ENCODE measurements around the gene SLC29A2.
"Not testable (repeated sequence)": the region's sequence is repeated elsewhere in the genome, so short reads cannot be mapped to it uniquely, and the experiment has no call there.

Gene SLC29A2

GRCh38 chr11:66371627-66372415 lies at the start of gene SLC29A2:
Gene SLC29A2, minus strand, starts transcription at chr11:66371760. Its CDS starts 169 bp downstream, at chr11:66371591.
- no peak for FAIRE-seq

- FAIRE-seq: no peak
Observed at GRCh38 chr11:66420671-66421476, 49.3 kb upstream of the SLC29A2 start, which contains the start of gene NPAS4. Gene NPAS4, plus strand, starts transcription at chr11:66421035. Its CDS starts 145 bp downstream, at chr11:66421180.

DNA sequence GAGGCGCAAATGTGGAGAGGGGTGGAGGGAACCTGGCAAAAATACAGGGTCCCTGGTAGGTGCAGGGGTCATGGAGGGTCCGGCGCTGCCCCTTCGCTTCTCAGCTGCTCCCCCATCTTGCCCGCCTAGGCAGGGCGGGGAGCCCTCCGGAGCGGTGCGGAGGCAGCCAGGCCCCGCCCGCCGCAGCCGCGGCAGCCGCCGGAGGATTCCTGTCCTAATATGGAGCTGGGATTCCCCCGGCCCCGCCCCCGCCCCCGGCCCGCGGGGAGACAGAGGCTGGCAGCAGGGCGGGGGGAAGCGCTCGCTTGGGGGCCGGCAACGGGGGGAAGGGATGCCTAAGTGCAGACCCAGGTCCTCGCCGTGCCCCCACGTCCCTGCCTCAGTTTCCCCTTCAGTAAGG lies 48.3 kb upstream of the SLC29A2 start:
- no peak for FAIRE-seq

GRCh38 chr11:66418986-66419308 lies 47.4 kb upstream of the SLC29A2 start:
- FAIRE-seq: no peak

DNA sequence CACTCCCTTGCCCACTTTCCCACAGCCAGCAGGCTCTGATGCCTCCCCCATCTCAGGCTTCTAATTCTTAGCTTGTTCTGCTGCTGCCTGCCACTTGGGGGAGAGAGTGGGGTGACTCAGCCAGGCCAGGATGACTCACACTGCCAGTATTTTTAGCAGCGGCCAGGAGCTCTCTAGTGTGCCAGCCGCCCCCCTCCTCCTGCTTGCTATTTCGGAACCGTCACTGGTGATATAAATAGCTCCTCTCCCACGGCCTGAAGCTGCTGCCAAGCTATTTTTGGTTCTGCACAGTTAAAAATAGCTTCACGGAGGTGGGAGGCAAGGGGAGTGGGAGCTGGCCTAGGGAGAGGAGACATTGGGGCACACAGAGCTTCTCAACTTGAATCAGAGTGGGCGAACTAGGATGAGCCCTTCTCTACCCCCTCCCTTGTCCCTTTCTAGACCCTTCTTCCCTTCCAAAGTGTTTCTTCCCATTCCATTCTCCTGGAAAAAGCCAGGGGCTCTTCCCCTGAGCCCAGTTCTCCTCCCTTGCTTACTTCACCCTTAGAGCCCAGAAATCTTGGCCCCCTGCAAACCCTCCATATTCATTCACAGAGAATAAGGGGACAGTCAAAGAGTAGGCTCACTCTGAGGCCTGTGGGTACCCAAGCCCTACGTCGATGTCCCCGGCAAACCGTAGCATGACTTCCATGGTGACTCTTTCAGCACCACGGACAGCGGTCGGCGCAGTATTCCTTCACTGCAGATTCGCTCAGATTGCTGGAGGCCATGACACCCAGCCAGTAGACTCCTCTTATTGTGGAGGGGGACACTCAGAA lies 46.8 kb upstream of the SLC29A2 start:
- peak; percentile 84 for FAIRE-seq

DNA sequence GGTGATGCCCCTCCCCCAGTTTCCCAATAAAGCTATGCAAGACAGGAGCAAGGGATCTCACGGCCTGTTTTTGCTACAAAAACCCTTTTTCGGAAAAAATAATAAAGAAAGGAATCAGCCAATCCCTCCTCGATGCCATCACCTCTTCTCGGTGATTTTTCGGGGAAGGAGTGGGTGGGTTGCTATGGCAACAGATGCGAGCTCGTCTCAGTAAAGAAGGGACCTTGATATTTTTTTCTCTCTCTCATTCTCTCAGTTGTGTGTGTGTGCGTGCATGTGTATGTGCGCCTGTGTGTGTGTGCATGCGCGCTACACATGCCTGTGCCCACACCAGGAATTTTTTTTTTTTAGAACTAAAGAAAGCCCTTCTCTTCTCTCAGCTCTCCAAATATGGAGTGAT lies 45.4 kb upstream of the SLC29A2 start:
- no peak for FAIRE-seq

DNA sequence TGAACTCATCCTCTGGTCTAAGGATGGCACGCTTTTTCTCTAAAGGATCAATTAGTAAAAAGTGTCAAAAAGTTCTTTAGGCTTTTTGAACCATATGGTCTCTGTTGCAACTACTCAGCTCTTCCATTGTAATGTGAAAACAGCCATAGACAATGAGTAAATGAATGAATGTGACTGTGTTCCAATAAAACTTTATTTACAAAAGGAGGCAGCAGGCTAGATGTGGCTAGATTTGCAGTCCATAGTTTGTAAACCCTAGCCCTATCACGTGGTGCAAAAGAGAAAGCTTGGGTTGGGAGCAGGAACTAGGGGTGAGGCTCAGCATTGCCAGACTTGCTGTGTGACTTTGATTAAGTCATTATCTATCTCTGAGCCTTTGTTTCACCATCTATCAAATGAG lies 43.9 kb upstream of the SLC29A2 start:
- no peak for FAIRE-seq

- no peak for FAIRE-seq
Observed at GRCh38 chr11:66414120-66414934, 42.8 kb upstream of the SLC29A2 start.

- no peak for FAIRE-seq
Observed at GRCh38 chr11:66413167-66413566, 41.6 kb upstream of the SLC29A2 start.

DNA sequence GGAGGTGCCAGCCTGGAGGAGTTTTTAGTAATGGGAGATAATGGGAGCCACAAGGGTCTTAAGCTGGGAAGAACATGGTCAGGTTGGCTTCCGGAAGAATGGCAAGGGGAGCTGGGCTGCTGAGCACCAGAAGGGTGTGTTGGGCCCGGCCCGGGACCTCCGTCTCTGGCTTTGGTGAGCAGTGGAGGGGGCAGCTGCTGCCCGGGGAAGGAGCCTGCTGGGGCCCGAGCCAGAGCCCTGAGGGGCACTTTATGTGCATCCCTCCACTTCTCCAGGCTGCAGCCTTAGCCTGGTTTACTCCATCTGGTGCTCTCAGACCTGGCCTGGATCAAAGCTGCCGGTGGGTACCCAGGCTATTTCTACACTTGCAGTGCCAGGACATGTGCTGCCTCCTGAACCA lies 40.5 kb upstream of the SLC29A2 start:
- no peak for FAIRE-seq

GRCh38 chr11:66411323-66411722 lies 39.8 kb upstream of the SLC29A2 start:
- FAIRE-seq: no peak

DNA sequence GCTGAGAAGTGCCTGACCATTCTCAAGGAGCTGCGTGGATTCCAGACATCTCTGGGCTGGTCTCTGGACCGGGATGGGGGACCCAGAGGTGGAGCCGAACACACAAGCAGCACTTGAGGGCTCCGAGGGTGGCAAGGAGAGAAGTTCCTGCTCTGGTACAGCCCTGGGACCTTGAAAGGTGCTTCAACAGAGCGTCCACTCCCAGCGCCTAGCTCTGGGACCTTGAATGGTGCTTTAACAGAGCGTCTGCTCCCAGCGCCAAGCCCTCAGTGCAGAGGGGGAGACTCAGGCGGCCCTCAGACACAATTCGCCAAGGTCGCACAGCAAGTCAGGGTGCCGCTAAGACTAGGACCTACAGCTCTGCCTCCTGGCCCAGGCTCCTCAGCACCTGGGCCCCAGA lies 38.6 kb upstream of the SLC29A2 start:
- no peak for FAIRE-seq

DNA sequence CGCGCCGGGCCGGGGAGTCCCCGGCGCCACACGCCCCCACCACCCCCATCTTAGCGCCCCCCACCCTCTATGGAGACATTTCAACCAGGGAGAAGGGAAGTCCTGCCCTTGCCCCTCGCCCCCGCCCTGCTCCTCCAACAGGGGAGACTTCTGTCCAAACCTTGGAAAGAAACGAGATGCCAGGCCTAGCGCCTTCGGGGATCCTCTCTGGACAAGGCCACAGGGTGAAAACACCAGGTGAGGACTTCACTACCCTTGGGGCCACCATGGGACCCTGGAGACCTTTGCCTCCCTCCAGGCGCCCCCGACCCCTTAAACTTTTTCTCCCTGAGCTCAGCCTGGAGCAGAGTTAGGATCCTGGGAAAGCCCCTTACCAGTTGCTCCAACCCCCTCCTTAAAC lies 37.7 kb upstream of the SLC29A2 start:
- FAIRE-seq: no peak

GRCh38 chr11:66408488-66409214 lies 37.1 kb upstream of the SLC29A2 start:
- peak; percentile 71 for FAIRE-seq

- no peak for FAIRE-seq
Observed at GRCh38 chr11:66407651-66408050, 36.1 kb upstream of the SLC29A2 start.

DNA sequence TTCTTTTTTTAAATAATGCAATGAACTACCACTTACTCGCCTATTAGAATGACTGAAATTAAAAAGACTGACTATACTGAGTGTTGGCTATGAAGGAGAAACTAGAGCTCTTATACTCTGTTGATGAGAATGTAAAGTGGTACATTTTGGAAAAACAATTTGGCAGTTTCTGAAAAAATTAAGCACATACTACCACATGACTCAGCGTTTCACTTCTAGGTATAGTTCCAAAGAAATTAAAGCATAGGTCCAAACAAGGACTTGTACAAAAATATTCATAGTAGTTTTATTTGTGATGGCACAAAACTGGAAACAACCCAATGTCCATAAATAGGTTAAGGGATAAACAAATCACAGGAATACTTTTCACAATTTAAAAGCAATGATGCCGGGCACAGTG lies 22.4 kb upstream of the SLC29A2 start:
- FAIRE-seq: no peak

DNA sequence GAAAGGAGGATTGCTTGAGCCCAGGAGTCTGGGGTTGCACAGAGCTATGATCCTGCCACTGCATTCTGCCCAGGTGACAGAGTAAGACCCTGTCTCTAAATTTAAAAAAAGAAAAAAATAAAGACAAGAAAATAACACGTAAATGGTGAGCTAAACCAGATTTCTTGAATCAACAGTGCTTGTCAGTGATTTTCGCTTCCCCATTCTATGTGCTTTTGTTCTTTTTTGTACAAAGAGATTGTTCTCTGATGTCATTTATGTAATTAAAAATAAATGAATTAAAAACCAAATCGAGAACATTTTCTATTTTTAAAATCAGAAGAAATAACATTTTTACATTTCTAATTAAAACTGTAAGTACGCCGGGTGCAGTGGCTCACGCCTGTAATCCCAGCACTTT lies 19.8 kb upstream of the SLC29A2 start:
- FAIRE-seq: no peak

GRCh38 chr11:66388780-66389386 lies 17.3 kb upstream of the SLC29A2 start:
- FAIRE-seq: no peak

DNA sequence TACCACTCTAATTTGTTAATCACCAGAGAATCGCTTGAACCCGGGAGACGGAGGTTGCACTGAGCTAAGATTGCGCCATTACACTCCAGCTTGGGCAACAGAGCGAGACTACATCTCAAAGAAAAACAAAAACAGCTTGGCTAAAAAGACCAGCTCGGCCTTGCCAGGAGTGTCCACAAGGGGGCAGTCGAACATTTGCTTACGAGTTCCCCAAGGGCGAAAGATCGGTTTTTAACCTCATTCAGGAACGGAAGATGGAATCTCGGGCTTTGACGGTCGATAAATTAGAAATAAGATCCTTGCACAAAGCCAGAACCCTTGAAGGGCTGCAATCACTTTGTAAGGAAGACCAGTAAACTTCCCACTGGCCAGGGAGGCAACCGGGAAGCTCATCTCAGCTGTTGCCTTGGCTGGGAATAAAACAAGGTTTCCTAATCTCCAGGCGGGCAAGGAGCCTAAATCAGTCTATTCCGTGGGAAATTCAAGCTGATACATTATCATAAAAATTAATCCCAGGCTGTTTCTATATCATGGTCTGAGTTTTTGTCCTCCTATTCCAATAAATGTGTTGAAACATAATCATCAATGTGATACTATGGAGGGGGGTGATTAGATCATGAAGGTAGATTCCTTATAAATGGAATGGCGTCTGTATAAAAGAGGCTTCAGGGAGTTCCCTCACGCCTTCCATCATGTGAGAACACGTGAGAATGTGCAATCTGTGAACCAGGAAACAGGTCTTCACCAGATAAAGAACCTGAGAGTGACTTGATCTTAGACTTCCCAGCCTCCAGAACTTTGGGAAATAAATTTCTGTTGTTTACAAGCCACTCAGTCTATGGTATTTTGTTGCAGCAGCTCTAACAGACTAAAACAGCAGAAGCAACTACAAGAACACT lies 14.9 kb upstream of the SLC29A2 start:
- FAIRE-seq: peak; percentile 82

GRCh38 chr11:66384316-66384715 lies 12.8 kb upstream of the SLC29A2 start:
- FAIRE-seq: not testable (repeated sequence)

Measured in islet of Langerhans (tissue), 1 donor.